Measurements from ENCODE around the gene SRP14. TPM values are rescaled to one million over a fixed set of nuclear protein-coding genes. Genes with fewer than 3 reads are reported as not detected.

SRP14 gene
- total RNA-seq, 1 experiment from 2014 or later = 245 TPM

- DNase-seq (ENCODE audit: low spot score) = no peak
These were observed 51.2 kb downstream of the SRP14 start for GRCh38 chr15:39987821-39988220.

Other genes with a start within 250 kb of the SRP14 start
- gene GPR176, start 118.9 kb downstream of the SRP14 start, total RNA-seq (2014; rRNA removed; shearing (Covaris generic)) = 1.7 TPM in 2 replicates
- 10.4 and 12.4 TPM in 2 replicates for gene EIF2AK4, start 105.1 kb downstream of the SRP14 start, total RNA-seq (2014; rRNA removed; shearing (Covaris generic))
- gene BMF, start 69.7 kb upstream of the SRP14 start, total RNA-seq (2014; rRNA removed; shearing (Covaris generic)) = 11.6 and 15.4 TPM in 2 replicates
- 39.8 and 40.1 TPM in 2 replicates for gene BUB1B, start 121.9 kb upstream of the SRP14 start, total RNA-seq (2014; rRNA removed; shearing (Covaris generic))
- 6.4 and 17.7 TPM in 2 replicates for gene PAK6, start 199.9 kb upstream of the SRP14 start, total RNA-seq (2014; rRNA removed; shearing (Covaris generic))
- gene ANKRD63, start 243.9 kb upstream of the SRP14 start, total RNA-seq (2014; rRNA removed; shearing (Covaris generic)) = not detected in 2 replicates

Data from HT-29 (cell line).